Fibroblast of the conjunctiva (primary cell): Measurements from ENCODE around the gene SH3TC2.
A peak's percentile ranks its signal among the peaks of the same experiment; 100 is the strongest.

Experiments
- DNase-seq: peaks from one replicate; pipeline ENCODE4 v3.0.0-alpha.2; 2010; ENCODE audit warnings: low read depth

The SH3TC2 gene

DNA sequence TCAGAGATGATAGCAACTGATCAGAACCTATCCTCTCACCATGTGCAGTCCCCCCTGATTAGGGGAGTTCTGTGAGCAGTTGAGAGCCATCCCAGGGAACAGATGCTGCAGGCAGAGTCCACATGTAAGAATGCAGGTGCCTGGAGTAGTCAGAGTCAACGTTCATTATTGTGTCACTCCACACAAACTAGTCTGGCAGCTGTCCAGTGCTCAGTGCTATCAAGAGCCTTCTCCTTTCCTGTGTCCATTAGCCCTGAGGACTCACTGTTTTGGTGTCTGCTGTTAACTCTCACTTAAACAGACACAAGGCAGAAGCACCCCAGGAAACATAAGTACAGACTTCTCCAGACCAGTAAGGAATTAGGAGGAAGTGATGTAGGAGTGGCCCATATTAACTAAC lies 2.5 kb downstream of the SH3TC2 start:
- no peak for DNase-seq

DNA sequence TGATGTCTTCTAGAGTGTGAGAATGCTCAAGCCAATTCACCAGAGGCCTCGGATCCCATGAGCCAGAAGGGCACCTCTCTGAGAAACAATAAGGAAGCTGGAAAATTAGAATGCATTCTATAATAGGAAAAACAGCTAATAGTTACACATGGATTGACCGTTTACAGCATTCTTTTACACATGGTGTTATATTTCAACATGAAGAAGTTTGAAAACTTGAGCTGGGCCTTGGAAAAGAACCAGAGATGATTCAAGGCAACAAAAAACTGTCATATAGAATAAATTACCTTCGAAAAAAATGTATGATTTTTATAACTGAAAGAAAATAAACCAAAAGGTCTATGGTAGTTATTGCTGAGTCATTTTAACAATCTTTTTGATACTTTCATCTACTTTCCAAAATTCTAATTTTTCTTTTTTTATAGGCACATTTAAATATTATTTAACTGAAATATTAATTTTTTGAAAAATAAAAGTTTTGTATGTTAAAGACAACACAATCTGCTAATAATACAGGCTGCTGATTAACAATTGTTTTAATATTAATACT lies 6.2 kb downstream of the SH3TC2 start:
- DNase-seq, result no peak

DNA sequence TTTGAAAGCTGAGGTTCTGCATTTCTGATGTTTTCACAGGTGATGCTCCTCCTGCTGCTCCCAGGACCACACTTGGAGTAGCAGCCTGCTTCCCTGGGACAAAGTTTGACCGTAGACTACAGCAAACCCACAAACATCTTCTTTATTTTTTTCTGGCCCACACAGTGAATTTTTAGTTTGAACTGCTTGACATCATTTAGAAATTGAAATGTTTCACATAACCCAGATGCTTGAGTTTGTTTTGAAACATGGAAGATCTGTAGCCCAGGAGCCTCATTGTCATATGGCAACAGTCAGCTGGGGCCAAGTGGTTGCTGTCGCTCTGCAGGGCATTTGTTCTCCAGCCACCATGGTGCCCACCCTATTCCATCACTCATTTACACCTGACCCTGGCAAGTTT lies 8.4 kb downstream of the SH3TC2 start:
- DNase-seq, result no peak

- DNase-seq, result no peak
Measured at GRCh38 chr5:149053072-149053695, 9.7 kb downstream of the SH3TC2 start.

DNA sequence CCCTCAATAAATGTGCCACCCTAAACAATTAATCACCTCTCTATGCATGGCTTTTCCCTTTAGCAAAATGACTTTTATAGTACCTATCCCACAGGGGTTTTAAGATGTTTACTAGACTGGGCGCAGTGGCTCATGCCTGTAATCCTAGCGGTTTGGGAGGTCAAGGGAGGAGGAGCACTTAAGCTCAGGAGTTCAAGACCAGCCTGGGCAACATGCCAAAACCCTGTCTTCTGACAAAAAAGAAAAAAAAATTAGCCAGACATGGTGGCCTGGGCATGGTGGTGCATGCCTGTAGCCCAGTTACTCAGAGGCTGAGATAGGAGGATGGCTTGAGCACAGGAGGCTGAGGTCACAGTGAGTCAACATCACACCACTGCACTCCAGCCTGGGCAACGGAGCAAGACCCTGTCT lies 13.5 kb downstream of the SH3TC2 start:
- DNase-seq, result no peak

- no peak for DNase-seq
Measured at GRCh38 chr5:149048811-149049210, 14.1 kb downstream of the SH3TC2 start.

DNA sequence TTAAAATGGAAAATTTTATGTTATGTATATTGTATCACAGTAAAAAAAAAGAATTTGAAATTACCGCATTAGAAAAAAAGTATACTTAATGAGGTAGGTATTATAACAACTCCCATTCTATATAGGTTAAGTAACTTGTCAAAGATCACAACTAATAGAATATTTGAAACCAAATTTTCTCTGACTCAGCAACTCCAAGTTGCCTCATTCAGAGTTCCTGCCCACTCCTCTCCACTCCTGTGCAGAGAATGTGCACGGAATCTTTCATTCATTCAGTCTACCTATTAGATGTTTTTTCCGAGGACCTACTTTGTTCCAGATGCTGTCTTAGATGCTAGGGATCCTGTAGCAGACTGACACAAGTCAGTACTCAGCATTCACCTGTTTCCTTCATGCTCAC lies 15.4 kb downstream of the SH3TC2 start:
- DNase-seq, result no peak

- no peak for DNase-seq
Measured at GRCh38 chr5:149046196-149046829, 16.5 kb downstream of the SH3TC2 start.

- no peak for DNase-seq
Measured at GRCh38 chr5:149045089-149045460, 17.8 kb downstream of the SH3TC2 start.

GRCh38 chr5:149044453-149045088 lies 18.3 kb downstream of the SH3TC2 start:
- DNase-seq, result no peak

DNA sequence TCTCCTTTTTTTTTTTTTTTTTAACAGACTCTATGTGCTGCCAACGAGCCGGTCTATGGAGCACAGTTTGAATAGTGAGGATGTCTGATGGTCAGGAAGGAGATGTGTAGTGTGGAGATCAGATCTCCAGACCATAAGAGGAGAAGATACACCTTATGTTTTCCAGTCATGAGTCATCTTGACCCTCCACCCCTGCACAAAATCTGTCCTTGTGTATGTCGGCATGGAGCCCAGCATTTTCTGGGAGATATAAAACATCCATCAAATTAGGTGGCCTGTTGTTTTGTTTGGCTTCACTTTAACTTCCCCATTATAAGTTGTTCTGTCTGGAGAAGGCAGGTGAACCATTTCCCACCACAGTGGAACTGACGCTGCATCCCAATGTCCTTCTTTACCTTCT lies 19.2 kb downstream of the SH3TC2 start:
- no peak for DNase-seq

DNA sequence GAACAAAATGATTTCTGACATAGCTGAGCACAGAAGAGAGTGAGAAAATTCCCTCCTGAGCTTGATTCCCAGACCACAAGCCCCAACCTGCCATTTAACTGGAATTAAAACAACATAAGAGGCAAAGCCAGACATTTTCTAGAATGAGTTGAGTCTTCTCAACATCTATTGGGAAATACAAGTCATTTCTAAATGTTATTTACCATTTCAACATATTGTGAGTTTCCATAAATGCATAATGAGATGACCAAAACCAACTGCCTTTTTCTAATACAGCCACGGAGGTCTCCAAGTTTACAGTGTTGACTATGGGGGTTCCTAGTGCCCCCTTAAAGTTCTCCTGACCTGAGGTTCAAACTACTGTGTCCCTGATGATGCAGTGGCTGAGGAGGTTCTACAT lies 20.0 kb downstream of the SH3TC2 start:
- no peak for DNase-seq

- no peak for DNase-seq
Measured at GRCh38 chr5:149041242-149041641, 21.6 kb downstream of the SH3TC2 start.

- no peak for DNase-seq
Measured at GRCh38 chr5:149040421-149040820, 22.4 kb downstream of the SH3TC2 start.

GRCh38 chr5:149039506-149039905 lies 23.4 kb downstream of the SH3TC2 start:
- no peak for DNase-seq

DNA sequence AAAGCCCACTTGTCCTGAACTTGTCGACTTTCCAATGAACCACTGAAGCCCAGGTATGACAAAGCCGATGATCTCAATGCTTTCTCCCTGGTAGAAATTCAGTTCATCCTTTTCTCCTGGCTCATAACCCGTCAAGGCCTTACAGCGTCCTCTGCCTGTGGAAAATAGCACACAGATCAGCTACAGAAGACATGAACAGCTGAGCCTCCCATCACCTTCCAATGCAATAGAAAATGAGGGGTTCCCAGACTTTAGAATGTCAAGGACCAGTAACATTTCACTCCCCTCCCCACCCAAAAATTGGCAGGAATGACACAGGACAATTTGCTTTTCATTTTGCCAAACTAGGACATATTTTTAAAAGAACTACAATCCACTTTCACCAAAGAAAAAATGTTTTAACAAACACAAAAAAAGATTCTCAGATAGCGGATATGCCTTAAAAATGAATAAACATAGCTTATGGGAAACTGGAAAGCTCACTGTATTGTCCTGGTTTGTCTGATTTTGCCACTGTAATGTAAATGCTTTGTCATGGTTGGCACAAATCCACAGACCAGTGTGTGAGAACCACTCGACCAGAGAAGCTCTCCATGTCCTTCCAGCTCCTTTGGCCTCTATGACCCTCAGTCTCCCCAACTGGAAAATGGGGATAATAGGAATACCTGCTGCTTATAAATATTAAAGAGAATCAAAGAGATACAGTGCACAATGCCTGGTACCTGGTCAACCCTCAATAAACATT lies 24.4 kb downstream of the SH3TC2 start:
- no peak for DNase-seq

- DNase-seq, result no peak
Measured at GRCh38 chr5:149037817-149038216, 25.0 kb downstream of the SH3TC2 start.

GRCh38 chr5:149036970-149037369 lies 25.9 kb downstream of the SH3TC2 start:
- no peak for DNase-seq

- no peak for DNase-seq
Measured at GRCh38 chr5:149036168-149036567, 26.7 kb downstream of the SH3TC2 start.

DNA sequence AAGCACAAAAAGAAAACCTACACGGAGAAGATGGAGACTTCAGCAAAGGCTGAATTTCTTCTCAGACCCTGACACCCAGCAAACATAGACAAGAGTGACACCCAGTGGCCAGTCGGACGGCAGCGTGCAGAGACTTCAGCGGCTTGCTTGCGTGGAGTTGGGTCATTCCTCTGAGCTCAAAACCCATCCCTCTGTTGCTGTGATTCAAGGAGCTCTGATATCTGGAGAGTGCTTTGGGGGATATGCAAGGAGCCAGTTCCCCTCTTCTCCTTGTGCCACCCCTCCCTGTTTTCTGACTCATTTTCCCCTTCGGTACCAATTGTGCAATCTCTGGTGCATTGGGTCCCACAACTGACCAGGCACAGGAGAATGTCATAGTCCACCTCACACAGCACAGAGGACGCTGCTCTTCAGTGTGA lies 27.5 kb downstream of the SH3TC2 start:
- DNase-seq, result peak; percentile 72

GRCh38 chr5:149030838-149031397 lies 31.9 kb downstream of the SH3TC2 start:
- no peak for DNase-seq

- no peak for DNase-seq
Measured at GRCh38 chr5:149030392-149030791, 32.5 kb downstream of the SH3TC2 start.
